CD14-positive monocyte (primary cell): ENCODE measurements around the gene TES. TPM values are rescaled to one million over a fixed set of nuclear protein-coding genes. Genes with fewer than 3 reads are reported as not detected.
A peak's percentile ranks its signal among the peaks of the same experiment; 100 is the strongest.

Source experiments
- DNase-seq, 3 donors: peaks; one replicate each; pipeline ENCODE4 v3.0.0-alpha.2; 2011 to 2022
- H2AFZ ChIP-seq: 2 replicates; pipeline ENCODE4 v1.6.0; 2012; ENCODE audit warnings: mild to moderate bottlenecking, low read depth, low read length, inconsistent platforms; ENCODE audit not compliant: insufficient read depth, poor library complexity, severe bottlenecking
- H3K27ac ChIP-seq, 2 donors: 1 replicate in 1 of 2; 2 replicates in 1 of 2; pipeline ENCODE4 v1.5.1; 2012 to 2013; ENCODE audit warnings: low read length in 2 of 2, control low read depth in 1 of 2, inconsistent platforms in 1 of 2, low read depth in 1 of 2, mild to moderate bottlenecking in 1 of 2
- H3K27me3 ChIP-seq, 2 donors: one replicate each; pipeline versions ENCODE4 v1.6.0 to v1.6.1; 2011 to 2013; ENCODE audit warnings: low read length in 2 of 2; ENCODE audit not compliant: control insufficient read depth in 2 of 2, insufficient read depth in 2 of 2
- H3K36me3 ChIP-seq, 2 donors: replicated peaks in 1 of 2; 1 replicate in 1 of 2; 2 replicates in 1 of 2; pipeline versions ENCODE4 v1.5.1 to v1.6.1; 2012 to 2013; ENCODE audit warnings: low read length in 2 of 2, control low read depth in 1 of 2, inconsistent platforms in 1 of 2, mild to moderate bottlenecking in 1 of 2; ENCODE audit not compliant: insufficient read depth in 2 of 2, control insufficient read depth in 1 of 2
- H3K4me1 ChIP-seq, 2 donors: 1 replicate in 1 of 2; 2 replicates in 1 of 2; pipeline versions ENCODE4 v1.5.1 to v1.6.1; 2012 to 2013; ENCODE audit warnings: low read length in 2 of 2, control low read depth in 1 of 2, inconsistent platforms in 1 of 2, mild to moderate bottlenecking in 1 of 2, moderate library complexity in 1 of 2; ENCODE audit not compliant: insufficient read depth in 2 of 2, control insufficient read depth in 1 of 2
- H3K4me2 ChIP-seq: replicated peaks from 2 replicates; pipeline ENCODE3; 2012; ENCODE audit warnings: low read length, moderate library complexity, mild to moderate bottlenecking; ENCODE audit not compliant: poor library complexity, severe bottlenecking; ENCODE audit errors: extremely low read depth
- H3K4me3 ChIP-seq, 3 experiments: fragments of 200-600 bp in 1 of 3; sonication (generic) in 1 of 3; replicated peaks in 1 of 3; 1 replicate in 2 of 3; 2 replicates in 1 of 3; pipeline ENCODE4 v1.5.1; 2011 to 2013; ENCODE audit warnings: low read length in 3 of 3, mild to moderate bottlenecking in 3 of 3, control low read depth in 2 of 3, low read depth in 2 of 3, inconsistent platforms in 1 of 3, moderate library complexity in 1 of 3
- H3K79me2 ChIP-seq: 2 replicates; pipeline ENCODE4 v1.6.0; 2012; ENCODE audit warnings: mild to moderate bottlenecking, control low read depth, inconsistent platforms, low read length, moderate library complexity; ENCODE audit not compliant: insufficient read depth
- H3K9ac ChIP-seq: 2 replicates; pipeline ENCODE4 v1.6.0; 2017; ENCODE audit warnings: low read length, mild to moderate bottlenecking; ENCODE audit not compliant: insufficient read depth, poor library complexity, severe bottlenecking
- H3K9me3 ChIP-seq, 2 donors: replicated peaks in 1 of 2; 1 replicate in 1 of 2; 2 replicates in 1 of 2; pipeline versions ENCODE4 v1.5.1 to v1.6.1; 2012 to 2013; ENCODE audit warnings: low read length in 2 of 2, control low read depth in 1 of 2; ENCODE audit not compliant: control insufficient read depth in 1 of 2, insufficient read depth in 1 of 2
- H4K20me1 ChIP-seq: 2 replicates; pipeline ENCODE4 v1.6.0; 2012; ENCODE audit warnings: mild to moderate bottlenecking, low read length, control low read depth, moderate library complexity; ENCODE audit not compliant: insufficient read depth
- H3K27ac Mint-ChIP-seq, 7 donors: one replicate each; pipeline ENCODE4 v1.8.0; 2020; ENCODE audit warnings: mild to moderate bottlenecking in 7 of 7, mixed read lengths in 7 of 7, moderate library complexity in 6 of 7, inconsistent platforms in 2 of 7
- H3K27me3 Mint-ChIP-seq, 3 donors: one replicate each; pipeline ENCODE4 v1.8.0; 2021 to 2022; ENCODE audit warnings: low read depth in 3 of 3, mild to moderate bottlenecking in 3 of 3, mixed read lengths in 3 of 3, moderate library complexity in 3 of 3, inconsistent platforms in 1 of 3
- H3K36me3 Mint-ChIP-seq, 2 donors: one replicate each; pipeline ENCODE4 v1.8.0; 2020; ENCODE audit warnings: mixed read lengths in 2 of 2, inconsistent platforms in 1 of 2, mild to moderate bottlenecking in 1 of 2
- H3K4me1 Mint-ChIP-seq: one replicate; pipeline ENCODE4 v1.8.0; 2020; ENCODE audit warnings: mild to moderate bottlenecking, mixed read lengths
- H3K4me3 Mint-ChIP-seq, 2 donors: one replicate each; pipeline ENCODE4 v1.8.0; 2020; ENCODE audit warnings: mild to moderate bottlenecking in 2 of 2, mixed read lengths in 2 of 2, moderate library complexity in 1 of 2
- H3K9me3 Mint-ChIP-seq, 7 donors: one replicate each; pipeline ENCODE4 v1.8.0; 2020 to 2022; ENCODE audit warnings: mixed read lengths in 7 of 7, mild to moderate bottlenecking in 6 of 7, moderate library complexity in 6 of 7, inconsistent platforms in 2 of 7
- CTCF ChIP-seq: fragments of 200-600 bp; IDR thresholded peaks from one replicate; pipeline ENCODE4 v1.8.0; 2022; ENCODE audit warnings: antibody characterized with exemption, mild to moderate bottlenecking
- intact Hi-C, 2 donors: fragments of 100-400 bp; cut with micrococcal nuclease; formaldehyde crosslinking; loops; one replicate each; pipeline versions ENCODE4 v1.15.0 to v1.15.1; 2023
- polyA plus RNA-seq, 3 donors: library from polyadenylated mRNA; depleted of rRNA in 1 of 3; unstranded in 2 of 3; stranded (reverse) in 1 of 3; fragments of 300-500 nt in 2 of 3; fragments of >200 nt in 1 of 3; fragmentation: Illumina TruSeq in 2 of 3; gene quantifications; 1 replicate in 2 of 3; 2 replicates in 1 of 3; pipeline ENCODE4 v1.2.3, GENCODE V29; 2012 to 2021

TES gene
- polyA plus RNA-seq, 3 donors = 61.7 to 104 (median 89.0) TPM

- Histone ChIP-seq H3K27me3 (no peaks in the 10 kb centered on the region), H3K4me3 (no peak overlapping the region), H2AFZ (no peak overlapping the region), H4K20me1 (no peaks in the 10 kb centered on the region), H3K27ac (no peak overlapping the region), H3K9me3 (no peaks in the 10 kb centered on the region), H3K9ac (no peak overlapping the region), H3K79me2 (no peaks in the 10 kb centered on the region), H3K4me1 (peaks cover 51 to 61% of the 10 kb centered on the region in 2 donors), H3K36me3 (no peaks in the 10 kb centered on the region), H3K4me2 (no peak overlapping the region)
- peaks cover 65% of the 10 kb centered on the region for H3K4me1 Mint-ChIP-seq
- no peak for TF ChIP-seq CTCF
- intact Hi-C loops = no loop called here
- H3K36me3 Mint-ChIP-seq = no peaks in the 10 kb centered on the region
- DNase-seq = peak; percentile 18 to 40 (median 35)
- peaks cover 0 to 3% (median under 1%) of the 10 kb centered on the region in 7 donors for H3K9me3 Mint-ChIP-seq
- peaks cover 0 to 1% (median 0%) of the 10 kb centered on the region in 3 donors for H3K27me3 Mint-ChIP-seq
- peak overlapping the region in 5 of 7 donors; percentile 21 to 82 (median 52) for H3K27ac Mint-ChIP-seq
- H3K4me3 Mint-ChIP-seq = peak overlapping the region in 1 of 2 donors; percentile 51
These were observed 48.1 kb upstream of the TES start for GRCh38 chr7:116162254-116162653.

GRCh38 chr7:116162992-116163391 lies 47.3 kb upstream of the TES start:
- Mint-ChIP-seq H3K4me3 (no peak overlapping the region), H3K4me1 (peaks cover 63% of the 10 kb centered on the region)
- intact Hi-C loops = no loop called here

More at GRCh38 chr7:116162992-116163391, 47.3 kb upstream of the TES start:
- Histone ChIP-seq H2AFZ (no peak overlapping the region), H3K27ac (no peak overlapping the region), H3K9me3 (no peaks in the 10 kb centered on the region), H3K36me3 (no peaks in the 10 kb centered on the region), H3K27me3 (no peaks in the 10 kb centered on the region), H3K4me1 (peaks cover 56 to 66% of the 10 kb centered on the region in 2 donors), H3K79me2 (no peaks in the 10 kb centered on the region), H3K4me3 (no peak overlapping the region), H3K4me2 (no peak overlapping the region), H4K20me1 (no peaks in the 10 kb centered on the region), H3K9ac (no peak overlapping the region)
- no peak for DNase-seq
- Mint-ChIP-seq H3K36me3 (no peaks in the 10 kb centered on the region), H3K9me3 (peaks cover 0 to 3% (median 2%) of the 10 kb centered on the region in 7 donors), H3K27me3 (no peaks in the 10 kb centered on the region), H3K27ac (peak overlapping the region in 1 of 7 donors; percentile 10)
- no peak for TF ChIP-seq CTCF
